ENCODE results near the gene LONRF3.

DNA sequence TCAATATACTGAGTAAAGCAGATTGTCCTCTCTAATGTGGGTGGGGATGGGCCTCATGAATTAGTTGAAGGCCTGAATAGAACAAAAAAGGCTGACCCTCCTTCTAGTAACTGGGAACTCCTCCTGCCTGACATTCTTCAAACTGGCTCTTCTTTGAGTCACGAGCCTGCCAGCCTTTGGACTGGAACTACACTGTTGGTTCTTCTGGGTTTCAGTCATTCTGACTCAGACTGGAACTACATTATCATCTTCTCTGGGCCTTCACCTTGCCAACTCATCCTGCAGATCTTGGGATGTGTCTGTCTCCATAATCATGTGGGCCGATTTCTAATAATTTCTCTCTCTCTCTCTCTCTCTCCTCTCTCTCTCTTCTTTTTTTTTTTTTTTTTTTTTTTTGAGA is 71.5 kb downstream of the LONRF3 start:
- TF ChIP-seq, protein P1, sequence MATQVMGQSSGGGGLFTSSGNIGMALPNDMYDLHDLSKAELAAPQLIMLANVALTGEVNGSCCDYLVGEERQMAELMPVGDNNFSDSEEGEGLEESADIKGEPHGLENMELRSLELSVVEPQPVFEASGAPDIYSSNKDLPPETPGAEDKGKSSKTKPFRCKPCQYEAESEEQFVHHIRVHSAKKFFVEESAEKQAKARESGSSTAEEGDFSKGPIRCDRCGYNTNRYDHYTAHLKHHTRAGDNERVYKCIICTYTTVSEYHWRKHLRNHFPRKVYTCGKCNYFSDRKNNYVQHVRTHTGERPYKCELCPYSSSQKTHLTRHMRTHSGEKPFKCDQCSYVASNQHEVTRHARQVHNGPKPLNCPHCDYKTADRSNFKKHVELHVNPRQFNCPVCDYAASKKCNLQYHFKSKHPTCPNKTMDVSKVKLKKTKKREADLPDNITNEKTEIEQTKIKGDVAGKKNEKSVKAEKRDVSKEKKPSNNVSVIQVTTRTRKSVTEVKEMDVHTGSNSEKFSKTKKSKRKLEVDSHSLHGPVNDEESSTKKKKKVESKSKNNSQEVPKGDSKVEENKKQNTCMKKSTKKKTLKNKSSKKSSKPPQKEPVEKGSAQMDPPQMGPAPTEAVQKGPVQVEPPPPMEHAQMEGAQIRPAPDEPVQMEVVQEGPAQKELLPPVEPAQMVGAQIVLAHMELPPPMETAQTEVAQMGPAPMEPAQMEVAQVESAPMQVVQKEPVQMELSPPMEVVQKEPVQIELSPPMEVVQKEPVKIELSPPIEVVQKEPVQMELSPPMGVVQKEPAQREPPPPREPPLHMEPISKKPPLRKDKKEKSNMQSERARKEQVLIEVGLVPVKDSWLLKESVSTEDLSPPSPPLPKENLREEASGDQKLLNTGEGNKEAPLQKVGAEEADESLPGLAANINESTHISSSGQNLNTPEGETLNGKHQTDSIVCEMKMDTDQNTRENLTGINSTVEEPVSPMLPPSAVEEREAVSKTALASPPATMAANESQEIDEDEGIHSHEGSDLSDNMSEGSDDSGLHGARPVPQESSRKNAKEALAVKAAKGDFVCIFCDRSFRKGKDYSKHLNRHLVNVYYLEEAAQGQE (IDR thresholded peaks at IDR 0.05; ENCODE audit: insufficient read depth in 1 of 2, low read depth in 2 of 2, low read length in 2 of 2): no peak
- TF ChIP-seq POLR2AphosphoS5 (IDR thresholded peaks at IDR 0.05; ENCODE audit: low read depth, low read length): no peak
